Measurements from ENCODE around the gene GSN.

GRCh38 chr9:121269642-121270254 is 1.8 kb downstream of the GSN start:
- TF ChIP-seq CTCF (IDR thresholded peaks at IDR 0.05; ENCODE audit: low read depth, low read length, missing input control) (no peak), REST (IDR thresholded peaks at IDR 0.05) (no peak), SP1 (IDR thresholded peaks at IDR 0.05) (no peak), JUND (IDR thresholded peaks at IDR 0.05) (no peak), ATF3 (IDR thresholded peaks at IDR 0.05) (no peak)
